Lung (tissue), 12 donors: ENCODE results near the gene MLYCD. TPM values are rescaled to one million over a fixed set of nuclear protein-coding genes. Genes with fewer than 3 reads are reported as not detected.

Source experiments
- ATAC-seq: fragments of 200-7000 bp; cut with Tn5 transposase; one replicate; pipeline ENCODE4 v1.9.1; 2020; ENCODE audit warnings: moderate number of reproducible peaks; ENCODE audit not compliant: insufficient read depth, low FRiP score
- DNase-seq, 3 donors: peaks; one replicate each; pipeline ENCODE4 v3.0.0-alpha.2; 2013 to 2017
- H3K27ac ChIP-seq, 2 donors: one replicate each; pipeline ENCODE4 v1.5.1; 2013; ENCODE audit warnings: mild to moderate bottlenecking in 2 of 2, moderate library complexity in 2 of 2, control low read depth in 1 of 2, inconsistent platforms in 1 of 2, low read depth in 1 of 2, low read length in 1 of 2
- H3K27me3 ChIP-seq, 3 donors: one replicate each; pipeline ENCODE4 v1.5.1; 2013; ENCODE audit warnings: low read length in 2 of 3; ENCODE audit not compliant: control insufficient read depth in 3 of 3, insufficient read depth in 3 of 3
- H3K36me3 ChIP-seq, 4 donors: one replicate each; pipeline ENCODE4 v1.5.1; 2013; ENCODE audit warnings: low read length in 4 of 4, mild to moderate bottlenecking in 1 of 4, moderate library complexity in 1 of 4; ENCODE audit not compliant: control insufficient read depth in 4 of 4, insufficient read depth in 4 of 4
- H3K4me1 ChIP-seq, 5 donors: one replicate each; pipeline ENCODE4 v1.5.1; 2013; ENCODE audit warnings: low read length in 5 of 5, mild to moderate bottlenecking in 2 of 5, moderate library complexity in 1 of 5; ENCODE audit not compliant: control insufficient read depth in 5 of 5, insufficient read depth in 5 of 5
- H3K4me3 ChIP-seq: one replicate; pipeline ENCODE4 v1.5.1; 2013; ENCODE audit warnings: mild to moderate bottlenecking, control low read depth, moderate library complexity
- H3K9ac ChIP-seq, 2 donors: one replicate each; pipeline ENCODE4 v1.5.1; 2013; ENCODE audit warnings: low read length in 2 of 2, control low read depth in 1 of 2; ENCODE audit not compliant: insufficient read depth in 1 of 2
- H3K9me3 ChIP-seq, 4 donors: one replicate each; pipeline ENCODE4 v1.5.1; 2013; ENCODE audit warnings: low read length in 3 of 4, mild to moderate bottlenecking in 1 of 4, moderate library complexity in 1 of 4; ENCODE audit not compliant: control insufficient read depth in 4 of 4, insufficient read depth in 3 of 4
- WGBS, 2 donors: extraction: QIAGEN DNeasy Blood & Tissue Kit; methylation state at CpG; one replicate each; pipeline ENCODE4 v1.1.7; 2013; 5-methylcytosine and 5-hydroxymethylcytosine counted together
- polyA plus RNA-seq, 2 donors: library from polyadenylated mRNA; stranded (reverse); fragments of 200-250 nt; gene quantifications; one replicate each; pipeline ENCODE4 v1.2.1, GENCODE V29; 2013
- total RNA-seq, 2 donors: library from RNA; depleted of rRNA in 1 of 2; stranded (reverse); fragments of >200 nt in 1 of 2; gene quantifications; one replicate each; pipeline ENCODE4 v1.2.1, GENCODE V29; 2014 to 2021
- TF ChIP-seq, protein P1 (sequence below): IDR thresholded peaks from 2 replicates; pipeline ENCODE4 v1.5.1; 2012; ENCODE audit warnings: mild to moderate bottlenecking; ENCODE audit errors: control extremely low read depth, extremely low read depth
- donor health status: control.
- donor health status: control.
- donor health status: Bipolar disorder and iron deficiency.
- donor health status: healthy.
- donor health status: DM: yes; HTN: yes; CAD: no.

Gene MLYCD
- total and polyA plus RNA-seq, 4 donors = 2.0 to 9.1 (median 4.8) TPM

DNA sequence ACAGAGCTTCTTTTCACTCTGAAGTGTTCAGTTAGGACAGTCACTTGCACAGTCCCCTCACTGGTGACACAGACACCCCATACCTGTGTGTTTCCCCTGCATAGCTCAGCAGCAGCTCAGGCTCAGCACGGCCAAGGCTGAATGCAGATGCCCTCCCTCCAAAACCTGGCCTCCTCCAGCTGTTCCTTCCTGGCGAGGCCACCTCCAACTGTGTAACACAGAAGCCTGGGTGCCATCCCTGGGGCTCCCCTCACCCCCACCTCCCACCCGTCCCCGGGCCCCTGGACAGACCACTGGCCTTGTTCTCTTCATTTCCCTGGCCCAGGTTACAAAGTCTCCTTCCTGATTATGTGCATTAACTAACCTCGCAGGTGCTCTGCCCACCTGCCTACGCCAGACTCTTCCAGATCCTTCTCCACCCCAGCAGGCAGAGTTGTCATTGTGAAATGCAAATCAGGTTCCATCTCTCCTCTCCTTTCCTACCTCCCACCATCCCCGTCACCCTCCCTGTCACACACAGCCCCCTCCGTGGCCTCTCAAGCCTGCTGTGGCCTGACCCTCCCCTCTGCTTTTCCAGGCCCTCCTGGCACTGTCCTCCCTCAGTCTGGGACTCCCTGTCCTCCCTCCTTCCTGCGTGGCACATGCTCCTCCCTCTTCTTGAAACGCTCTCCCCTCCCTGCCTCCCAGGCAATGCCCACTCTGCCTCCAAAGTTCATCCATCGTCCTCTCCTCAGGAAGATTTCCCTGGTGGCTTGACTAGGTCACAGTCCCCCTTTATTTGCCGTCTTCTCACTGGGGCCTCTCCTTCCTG lies 26.4 kb downstream of the MLYCD start:
- no peak for ATAC-seq
- DNase-seq = no peak
- 89 to 93% methylated on average over 12 of the region's 12 CpGs for WGBS, 2 donors

DNA sequence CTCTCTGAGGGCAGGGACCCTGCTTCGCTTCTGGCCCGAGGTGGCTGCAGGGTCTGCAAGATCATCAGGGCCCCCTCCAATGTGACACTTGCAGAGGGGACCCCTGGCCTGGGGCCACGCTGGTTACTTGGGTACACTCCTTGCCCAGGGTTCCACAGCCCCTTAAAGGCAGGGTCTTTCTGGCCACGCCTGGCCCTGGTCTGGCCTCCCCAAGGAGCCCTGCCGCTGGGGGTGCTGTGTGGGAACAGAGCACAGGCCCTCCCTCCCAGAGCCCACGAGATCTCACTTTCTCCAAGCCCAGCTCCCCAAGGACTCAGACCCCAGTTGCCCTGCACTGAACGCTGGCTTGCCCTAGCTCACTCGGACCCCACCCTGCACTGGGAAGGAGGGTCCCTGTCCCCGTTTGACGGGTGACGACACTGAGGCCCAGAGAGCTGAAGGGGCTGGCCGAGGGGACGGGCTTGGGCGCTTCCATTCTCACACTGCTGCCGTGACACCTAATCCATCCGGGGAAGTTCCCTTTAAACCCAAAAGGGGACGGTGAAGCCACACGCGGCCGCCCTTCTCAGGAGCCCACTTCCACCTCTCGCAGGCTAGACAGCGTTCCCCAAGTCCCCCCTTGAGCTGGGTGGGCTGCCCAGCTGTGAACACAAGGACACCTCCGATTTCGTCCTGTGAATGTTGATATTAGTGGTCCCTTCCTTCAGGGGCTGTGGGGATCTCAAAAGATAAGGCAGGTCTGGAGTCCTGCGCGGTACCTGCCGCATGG lies 27.2 kb downstream of the MLYCD start:
- TF ChIP-seq, protein P1, sequence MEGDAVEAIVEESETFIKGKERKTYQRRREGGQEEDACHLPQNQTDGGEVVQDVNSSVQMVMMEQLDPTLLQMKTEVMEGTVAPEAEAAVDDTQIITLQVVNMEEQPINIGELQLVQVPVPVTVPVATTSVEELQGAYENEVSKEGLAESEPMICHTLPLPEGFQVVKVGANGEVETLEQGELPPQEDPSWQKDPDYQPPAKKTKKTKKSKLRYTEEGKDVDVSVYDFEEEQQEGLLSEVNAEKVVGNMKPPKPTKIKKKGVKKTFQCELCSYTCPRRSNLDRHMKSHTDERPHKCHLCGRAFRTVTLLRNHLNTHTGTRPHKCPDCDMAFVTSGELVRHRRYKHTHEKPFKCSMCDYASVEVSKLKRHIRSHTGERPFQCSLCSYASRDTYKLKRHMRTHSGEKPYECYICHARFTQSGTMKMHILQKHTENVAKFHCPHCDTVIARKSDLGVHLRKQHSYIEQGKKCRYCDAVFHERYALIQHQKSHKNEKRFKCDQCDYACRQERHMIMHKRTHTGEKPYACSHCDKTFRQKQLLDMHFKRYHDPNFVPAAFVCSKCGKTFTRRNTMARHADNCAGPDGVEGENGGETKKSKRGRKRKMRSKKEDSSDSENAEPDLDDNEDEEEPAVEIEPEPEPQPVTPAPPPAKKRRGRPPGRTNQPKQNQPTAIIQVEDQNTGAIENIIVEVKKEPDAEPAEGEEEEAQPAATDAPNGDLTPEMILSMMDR = no peak
- Histone ChIP-seq H3K4me3 (no peak overlapping the region), H3K9ac (no peak overlapping the region), H3K27me3 (no peaks in the 10 kb centered on the region), H3K9me3 (no peaks in the 10 kb centered on the region), H3K4me1 (peaks cover 0 to 7% (median 0%) of the 10 kb centered on the region in 5 donors), H3K36me3 (peaks cover 0 to 18% (median 0%) of the 10 kb centered on the region in 4 donors), H3K27ac (peak overlapping the region in 1 of 2 donors; percentile 3)
- DNase-seq (no peak), ATAC-seq (no peak)
- 62 to 69% methylated on average over 27 of the region's 27 CpGs for WGBS, 2 donors

More for the DNA sequence above, 26.4 kb downstream of the MLYCD start:
- H3K4me1 ChIP-seq = peaks cover 0 to 7% (median 0%) of the 10 kb centered on the region in 5 donors
- H3K36me3 ChIP-seq = peaks cover 0 to 19% (median 1%) of the 10 kb centered on the region in 4 donors
- no peaks in the 10 kb centered on the region for H3K27me3 ChIP-seq
- H3K9ac ChIP-seq = no peak overlapping the region
- H3K9me3 ChIP-seq = no peaks in the 10 kb centered on the region
- H3K27ac ChIP-seq = no peak overlapping the region
- H3K4me3 ChIP-seq = no peak overlapping the region
- TF ChIP-seq, protein P1 = no peak

DNA sequence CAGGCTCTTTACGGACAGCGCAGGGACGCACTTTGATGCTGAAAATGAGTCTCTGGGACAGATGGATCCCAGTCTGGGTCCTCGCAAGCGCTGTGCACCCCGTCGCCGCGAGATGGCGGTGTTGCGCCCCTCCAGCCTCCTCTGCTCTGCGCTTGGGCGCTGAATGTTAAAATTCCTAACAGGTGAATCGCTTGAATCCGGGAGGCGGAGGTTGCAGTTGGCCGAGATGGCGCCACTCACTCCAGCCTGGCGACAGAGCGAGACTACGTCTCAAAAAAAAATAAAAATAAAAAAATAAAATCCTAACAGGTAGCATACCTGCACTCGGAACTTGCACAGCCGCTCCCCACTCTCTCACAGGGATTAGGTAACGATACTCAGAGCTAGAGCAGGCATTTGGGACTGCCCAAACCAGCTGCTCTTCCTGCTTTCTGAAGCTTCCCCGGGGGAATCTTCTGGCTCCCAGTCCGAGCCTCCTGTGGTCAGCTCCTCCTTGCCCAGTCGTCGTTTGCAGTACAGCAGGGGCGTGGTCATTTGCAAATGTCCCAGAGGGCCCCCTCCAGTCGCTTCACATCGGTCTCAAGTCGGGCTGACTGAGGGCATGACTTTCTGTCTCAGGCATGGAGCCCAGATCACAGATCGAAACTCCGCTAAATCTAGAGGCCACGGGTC lies 27.9 kb downstream of the MLYCD start:
- Histone ChIP-seq H3K9me3 (no peaks in the 10 kb centered on the region), H3K27me3 (no peaks in the 10 kb centered on the region), H3K36me3 (peaks cover 0 to 15% (median 0%) of the 10 kb centered on the region in 4 donors), H3K9ac (no peak overlapping the region), H3K27ac (peak overlapping the region in 1 of 2 donors; percentile 75), H3K4me3 (no peak overlapping the region), H3K4me1 (peaks cover 0 to 7% (median 0%) of the 10 kb centered on the region in 5 donors)
- DNase-seq (peak; percentile 56 to 78 (median 69)), ATAC-seq (peak; percentile 90)
- WGBS, 2 donors = 25 to 30% methylated on average over 35 of the region's 35 CpGs
- TF ChIP-seq, protein P1 = peak; percentile 66
